ENCODE measurements around the gene KRTAP1-1. TPM values are rescaled to one million over a fixed set of nuclear protein-coding genes. Genes with fewer than 3 reads are reported as not detected.

The KRTAP1-1 gene
- total RNA-seq, 2 donors from 2014 or later = not detected

DNA sequence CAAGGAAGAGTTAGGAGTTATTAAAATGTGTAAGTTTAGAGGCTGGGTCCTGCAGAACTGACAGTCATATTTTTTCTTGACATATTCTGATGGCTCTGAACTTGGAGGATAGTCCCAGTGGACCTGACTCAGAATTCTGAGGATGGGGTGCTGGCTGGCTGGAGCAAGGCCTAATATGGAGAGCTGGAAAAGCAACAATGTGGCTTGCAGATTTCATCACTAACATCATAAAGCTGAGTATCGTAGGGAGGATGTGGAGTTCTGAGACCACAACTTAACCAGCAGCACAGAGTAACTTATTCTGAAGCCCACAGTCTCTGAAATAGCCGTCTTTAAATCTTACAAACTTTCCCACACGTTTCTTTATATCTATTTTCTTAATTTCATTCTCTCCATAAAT, 16.6 kb downstream of the KRTAP1-1 start:
- DNase-seq = no peak
- Histone ChIP-seq H3K27me3 (no peaks in the 10 kb centered on the region), H3K9me3 (no peaks in the 10 kb centered on the region), H3K4me3 (no peak overlapping the region), H3K4me1 (no peaks in the 10 kb centered on the region), H3K9ac (ENCODE audit: low read depth in 2 of 2, low read length in 2 of 2) (no peak overlapping the region), H3K36me3 (no peaks in the 10 kb centered on the region), H3K27ac (no peak overlapping the region)
- intact Hi-C loops (cut with DNase I) = no loop called here
- TF ChIP-seq, protein P1, sequence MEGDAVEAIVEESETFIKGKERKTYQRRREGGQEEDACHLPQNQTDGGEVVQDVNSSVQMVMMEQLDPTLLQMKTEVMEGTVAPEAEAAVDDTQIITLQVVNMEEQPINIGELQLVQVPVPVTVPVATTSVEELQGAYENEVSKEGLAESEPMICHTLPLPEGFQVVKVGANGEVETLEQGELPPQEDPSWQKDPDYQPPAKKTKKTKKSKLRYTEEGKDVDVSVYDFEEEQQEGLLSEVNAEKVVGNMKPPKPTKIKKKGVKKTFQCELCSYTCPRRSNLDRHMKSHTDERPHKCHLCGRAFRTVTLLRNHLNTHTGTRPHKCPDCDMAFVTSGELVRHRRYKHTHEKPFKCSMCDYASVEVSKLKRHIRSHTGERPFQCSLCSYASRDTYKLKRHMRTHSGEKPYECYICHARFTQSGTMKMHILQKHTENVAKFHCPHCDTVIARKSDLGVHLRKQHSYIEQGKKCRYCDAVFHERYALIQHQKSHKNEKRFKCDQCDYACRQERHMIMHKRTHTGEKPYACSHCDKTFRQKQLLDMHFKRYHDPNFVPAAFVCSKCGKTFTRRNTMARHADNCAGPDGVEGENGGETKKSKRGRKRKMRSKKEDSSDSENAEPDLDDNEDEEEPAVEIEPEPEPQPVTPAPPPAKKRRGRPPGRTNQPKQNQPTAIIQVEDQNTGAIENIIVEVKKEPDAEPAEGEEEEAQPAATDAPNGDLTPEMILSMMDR (IDR thresholded peaks at IDR 0.05) = no peak

DNA sequence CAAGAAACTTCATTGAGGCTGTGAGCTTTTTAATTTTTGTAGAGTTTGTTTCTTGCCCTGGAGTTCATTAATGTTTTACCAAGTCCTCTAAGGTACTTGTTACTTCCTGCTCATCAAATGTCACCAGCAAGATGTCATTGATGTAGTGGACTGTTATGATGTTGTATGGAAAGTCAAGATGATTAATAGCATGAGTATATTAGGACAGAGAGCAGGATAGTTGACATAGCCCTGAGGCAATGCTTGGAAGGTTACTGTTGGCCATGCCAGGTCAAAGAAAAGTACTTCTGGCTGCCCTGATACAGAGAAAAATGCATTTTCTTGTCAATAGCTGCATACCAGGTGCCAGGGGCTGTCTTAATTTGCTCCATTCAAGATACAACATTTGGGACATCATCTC, 20.9 kb downstream of the KRTAP1-1 start:
- H3K9ac ChIP-seq (ENCODE audit: low read depth in 2 of 2, low read length in 2 of 2) = no peak overlapping the region
- no peaks in the 10 kb centered on the region for H3K4me1 ChIP-seq
- no peaks in the 10 kb centered on the region for H3K9me3 ChIP-seq
- no peak overlapping the region for H3K4me3 ChIP-seq
- H3K27me3 ChIP-seq = no peaks in the 10 kb centered on the region
- TF ChIP-seq, protein P1 (IDR thresholded peaks at IDR 0.05) = no peak
- intact Hi-C loops (cut with DNase I) = no loop called here
- H3K27ac ChIP-seq = no peak overlapping the region
- no peak for DNase-seq
- H3K36me3 ChIP-seq = no peaks in the 10 kb centered on the region

DNA sequence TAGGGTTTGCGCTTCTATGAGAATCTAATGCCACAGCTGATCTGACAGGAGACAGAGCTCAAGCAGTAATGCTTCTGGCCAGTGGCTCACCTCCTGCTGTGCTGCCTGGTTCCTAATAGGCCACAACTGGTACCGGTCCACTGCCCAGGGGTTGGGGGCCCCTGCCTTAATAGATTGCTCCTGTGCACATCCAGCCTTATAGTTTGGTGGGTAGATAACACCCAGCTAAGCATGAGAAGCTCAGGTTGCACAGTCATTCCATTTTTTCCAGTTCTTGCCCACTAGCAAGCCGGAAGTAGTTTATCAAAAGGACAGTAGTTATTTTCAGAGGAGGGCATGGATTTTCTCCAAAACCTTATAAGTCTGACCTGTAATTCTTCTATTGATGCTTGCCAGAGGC, 21.8 kb downstream of the KRTAP1-1 start:
- H3K4me1 ChIP-seq = no peaks in the 10 kb centered on the region
- no peak overlapping the region for H3K27ac ChIP-seq
- H3K36me3 ChIP-seq = no peaks in the 10 kb centered on the region
- intact Hi-C loops (cut with DNase I) = no loop called here
- no peak for DNase-seq
- no peak overlapping the region for H3K4me3 ChIP-seq
- H3K9ac ChIP-seq (ENCODE audit: low read depth in 2 of 2, low read length in 2 of 2) = no peak overlapping the region
- TF ChIP-seq, protein P1 (IDR thresholded peaks at IDR 0.05) = no peak
- no peaks in the 10 kb centered on the region for H3K9me3 ChIP-seq
- no peaks in the 10 kb centered on the region for H3K27me3 ChIP-seq

DNA sequence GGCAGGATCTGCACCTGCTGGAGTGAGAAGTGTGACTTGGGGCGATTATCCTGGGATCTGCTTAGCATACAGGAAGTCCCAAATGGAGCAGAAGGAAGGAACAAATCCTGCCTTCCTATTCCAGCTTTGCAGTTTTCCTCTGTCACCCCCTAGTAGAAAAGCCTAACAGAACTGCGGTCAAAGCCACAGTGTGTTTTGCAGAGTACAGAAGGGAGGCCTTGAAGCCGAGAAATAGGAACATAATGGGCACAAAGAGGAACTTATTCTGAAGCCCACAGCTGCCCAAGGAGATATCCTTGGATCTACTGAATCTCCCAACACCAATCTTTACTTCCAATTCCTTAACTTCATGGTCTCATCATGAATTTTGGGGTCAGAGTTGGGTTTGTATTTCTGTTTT, 22.7 kb downstream of the KRTAP1-1 start:
- intact Hi-C loops (cut with DNase I) = no loop called here
- Histone ChIP-seq H3K9me3 (no peaks in the 10 kb centered on the region), H3K27me3 (no peaks in the 10 kb centered on the region), H3K4me1 (no peaks in the 10 kb centered on the region), H3K4me3 (no peak overlapping the region), H3K27ac (no peak overlapping the region), H3K9ac (ENCODE audit: low read depth in 2 of 2, low read length in 2 of 2) (no peak overlapping the region), H3K36me3 (no peaks in the 10 kb centered on the region)
- TF ChIP-seq, protein P1 (IDR thresholded peaks at IDR 0.05) = no peak
- no peak for DNase-seq

DNA sequence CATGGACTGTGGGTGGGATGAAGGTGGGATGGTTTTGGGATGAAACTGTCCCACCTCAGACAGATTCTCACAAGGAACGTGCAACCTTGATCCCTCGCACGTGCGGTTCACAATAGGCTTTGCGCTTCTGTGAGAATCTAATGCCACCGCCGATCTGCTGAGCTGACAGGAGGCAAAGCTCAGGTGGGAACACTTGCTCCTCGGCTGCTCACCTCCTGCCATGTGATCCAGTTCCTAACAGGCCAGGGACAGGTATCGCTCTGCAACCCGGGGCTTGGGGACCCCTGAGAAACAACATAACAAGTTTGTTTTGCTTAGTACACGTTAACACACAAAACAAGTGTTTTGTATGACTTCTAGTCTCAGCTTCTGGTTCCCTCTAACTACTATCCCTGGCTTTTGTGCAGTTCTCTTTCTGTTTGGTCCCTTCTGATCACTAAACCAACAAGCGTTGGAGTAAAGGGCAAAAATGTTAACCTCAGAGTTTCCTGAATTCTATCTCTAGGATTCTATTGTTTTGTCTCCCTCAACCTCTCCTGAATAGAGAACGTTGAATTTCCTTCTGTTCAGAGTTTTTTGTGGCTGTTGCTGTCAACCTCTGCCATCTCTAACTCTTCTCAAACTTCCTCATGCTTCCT, 24.6 kb downstream of the KRTAP1-1 start:
- H3K4me3 ChIP-seq = no peak overlapping the region
- intact Hi-C loops (cut with DNase I) = no loop called here
- no peaks in the 10 kb centered on the region for H3K36me3 ChIP-seq
- no peaks in the 10 kb centered on the region for H3K27me3 ChIP-seq
- H3K9me3 ChIP-seq = no peaks in the 10 kb centered on the region
- DNase-seq = no peak
- H3K4me1 ChIP-seq = no peaks in the 10 kb centered on the region
- no peak overlapping the region for H3K27ac ChIP-seq
- H3K9ac ChIP-seq (ENCODE audit: low read depth in 2 of 2, low read length in 2 of 2) = no peak overlapping the region
- TF ChIP-seq, protein P1 (IDR thresholded peaks at IDR 0.05) = no peak

All from colonic mucosa (tissue), 4 donors.